ENCODE results near the gene JARID2.

JARID2 gene

DNA sequence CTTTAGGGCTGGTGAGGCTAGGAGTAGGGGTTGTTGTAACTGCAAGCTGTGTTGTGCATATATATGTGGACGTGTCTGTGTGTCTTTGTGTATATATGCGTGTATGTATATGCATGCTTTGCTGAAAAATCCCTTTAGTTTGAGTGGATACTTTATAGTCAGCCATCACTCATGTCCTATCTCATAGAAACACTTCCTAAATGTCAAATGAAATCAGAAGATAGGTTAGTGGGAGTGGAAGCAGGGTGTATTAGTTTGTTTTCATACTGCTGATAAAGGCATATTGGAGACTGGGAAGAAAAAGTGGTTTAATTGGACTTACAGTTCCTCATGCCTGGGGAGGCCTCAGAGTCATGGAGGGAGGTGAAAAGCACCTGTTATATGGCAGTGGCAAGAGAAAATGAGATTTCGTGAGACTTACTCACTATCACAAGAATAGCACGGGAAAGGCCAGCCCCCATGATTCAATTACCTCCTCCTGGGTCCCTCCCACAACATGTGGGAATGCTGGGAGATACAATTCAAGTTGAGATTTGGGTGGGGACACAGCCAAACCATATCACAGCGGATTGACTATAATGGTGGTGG, 131.1 kb downstream of the JARID2 start:
- no peak for TF ChIP-seq CTCF (IDR thresholded peaks at IDR 0.05; ENCODE audit: low read depth, low read length)
- no peak for DNase-seq
- Histone ChIP-seq H3K36me3 (no peaks in the 10 kb centered on the region; the same call in 1 of the 2 replicates), H3K4me3 (ENCODE audit: low read depth, low read length) (no peak overlapping the region), H3K27me3 (ENCODE audit: insufficient read depth, low read depth, severe bottlenecking) (no peaks in the 10 kb centered on the region), H3K9me3 (ENCODE audit: severe bottlenecking) (no peaks in the 10 kb centered on the region), H3K27ac (no peak overlapping the region)

- TF ChIP-seq CTCF (IDR thresholded peaks at IDR 0.05; ENCODE audit: low read depth, low read length) = no peak
- Histone ChIP-seq H3K27me3 (ENCODE audit: insufficient read depth, low read depth, severe bottlenecking) (no peaks in the 10 kb centered on the region), H3K36me3 (no peaks in the 10 kb centered on the region; the same call in 1 of the 2 replicates), H3K9me3 (ENCODE audit: severe bottlenecking) (no peaks in the 10 kb centered on the region), H3K4me3 (ENCODE audit: low read depth, low read length) (no peak overlapping the region), H3K27ac (no peak overlapping the region)
- DNase-seq = no peak
Observed at GRCh38 chr6:15378272-15378671, 132.4 kb downstream of the JARID2 start.

DNA sequence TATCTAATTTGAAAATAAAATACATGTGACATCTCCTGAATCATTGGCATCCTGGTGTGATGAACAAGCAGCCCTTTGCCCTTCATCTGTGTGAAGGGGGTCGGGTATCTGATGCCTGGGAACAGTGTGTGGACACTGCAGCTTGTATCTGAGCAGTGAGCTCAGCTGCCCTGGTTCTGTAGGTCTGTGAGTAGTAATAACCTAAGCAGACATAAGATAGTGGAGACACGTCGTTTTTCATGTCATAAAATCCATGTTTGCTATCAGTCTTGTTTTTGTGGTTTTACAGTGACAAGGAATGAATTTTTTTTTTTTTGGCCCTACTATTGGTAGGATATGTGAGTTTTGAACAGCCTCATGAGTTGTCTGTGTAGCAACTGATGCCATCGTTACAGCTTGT, 133.0 kb downstream of the JARID2 start:
- Histone ChIP-seq H3K27ac (no peak overlapping the region), H3K36me3 (no peaks in the 10 kb centered on the region; the same call in 1 of the 2 replicates), H3K4me3 (ENCODE audit: low read depth, low read length) (no peak overlapping the region), H3K27me3 (ENCODE audit: insufficient read depth, low read depth, severe bottlenecking) (no peaks in the 10 kb centered on the region), H3K9me3 (ENCODE audit: severe bottlenecking) (no peaks in the 10 kb centered on the region)
- no peak for DNase-seq
- TF ChIP-seq CTCF (IDR thresholded peaks at IDR 0.05; ENCODE audit: low read depth, low read length) = no peak

DNA sequence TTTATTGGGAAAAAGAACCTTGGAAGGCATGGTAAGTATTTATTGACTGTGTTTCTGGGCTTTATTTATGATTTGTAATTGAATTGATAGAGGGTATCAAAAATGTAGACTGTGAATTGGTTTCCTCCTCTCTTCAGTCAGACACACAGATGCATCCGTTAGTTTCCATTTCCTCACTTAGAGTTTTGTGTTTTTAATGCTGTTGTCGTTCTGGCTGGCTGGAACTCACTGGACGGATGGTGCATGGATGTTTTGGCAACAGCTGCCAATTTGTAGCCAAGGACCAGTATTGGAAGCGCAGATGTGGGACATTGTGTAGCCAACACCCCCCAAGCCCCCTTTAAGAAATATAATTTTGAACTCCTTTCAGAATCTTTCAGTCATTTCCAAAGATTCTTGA, 134.5 kb downstream of the JARID2 start:
- TF ChIP-seq CTCF (IDR thresholded peaks at IDR 0.05; ENCODE audit: low read depth, low read length) = no peak
- Histone ChIP-seq H3K4me3 (ENCODE audit: low read depth, low read length) (no peak overlapping the region), H3K36me3 (no peaks in the 10 kb centered on the region; the same call in 1 of the 2 replicates), H3K27ac (no peak overlapping the region), H3K9me3 (ENCODE audit: severe bottlenecking) (no peaks in the 10 kb centered on the region), H3K27me3 (ENCODE audit: insufficient read depth, low read depth, severe bottlenecking) (no peaks in the 10 kb centered on the region)
- DNase-seq = no peak

- H3K27me3 ChIP-seq (ENCODE audit: insufficient read depth, low read depth, severe bottlenecking) = no peaks in the 10 kb centered on the region
- H3K4me3 ChIP-seq (ENCODE audit: low read depth, low read length) = no peak overlapping the region
- DNase-seq = no peak
- no peaks in the 10 kb centered on the region; the same call in 1 of the 2 replicates for H3K36me3 ChIP-seq
- TF ChIP-seq CTCF (IDR thresholded peaks at IDR 0.05; ENCODE audit: low read depth, low read length) = no peak
- H3K27ac ChIP-seq = no peak overlapping the region
- H3K9me3 ChIP-seq (ENCODE audit: severe bottlenecking) = no peaks in the 10 kb centered on the region
Observed at GRCh38 chr6:15382089-15382488, 136.2 kb downstream of the JARID2 start.

- no peak for TF ChIP-seq CTCF (IDR thresholded peaks at IDR 0.05; ENCODE audit: low read depth, low read length)
- no peak for DNase-seq
- H3K4me3 ChIP-seq (ENCODE audit: low read depth, low read length) = no peak overlapping the region
- no peaks in the 10 kb centered on the region for H3K36me3 ChIP-seq
- H3K27me3 ChIP-seq (ENCODE audit: insufficient read depth, low read depth, severe bottlenecking) = no peaks in the 10 kb centered on the region
- H3K9me3 ChIP-seq (ENCODE audit: severe bottlenecking) = no peaks in the 10 kb centered on the region
- H3K27ac ChIP-seq = no peak overlapping the region
Observed at GRCh38 chr6:15382712-15383111, 136.8 kb downstream of the JARID2 start.
